GM12873 (cell line): ENCODE measurements around the gene ARHGAP10.

ENCODE experiments used
- CTCF ChIP-seq: IDR thresholded peaks from 2 replicates; pipeline ENCODE4 v1.5.1; 2012; ENCODE audit warnings: low read depth, mild to moderate bottlenecking, moderate library complexity, low read length, control low read depth; ENCODE audit not compliant: insufficient read depth; ENCODE audit errors: missing control alignments

ARHGAP10 gene

GRCh38 chr4:147723326-147723725 lies 8.6 kb upstream of the ARHGAP10 start:
- TF ChIP-seq CTCF, result no peak

- no peak for TF ChIP-seq CTCF
Observed at GRCh38 chr4:147724468-147725201, 7.3 kb upstream of the ARHGAP10 start.

- no peak for TF ChIP-seq CTCF
Observed at GRCh38 chr4:147725673-147726072, 6.2 kb upstream of the ARHGAP10 start.

- TF ChIP-seq CTCF, result no peak
Observed at GRCh38 chr4:147727476-147728028, 4.3 kb upstream of the ARHGAP10 start.

- no peak for TF ChIP-seq CTCF
Observed at GRCh38 chr4:147730333-147730732, 1.6 kb upstream of the ARHGAP10 start.

GRCh38 chr4:147732518-147733235 lies 789 bp downstream of the ARHGAP10 start:
- TF ChIP-seq CTCF, result no peak

- no peak for TF ChIP-seq CTCF
Observed at GRCh38 chr4:147733716-147734344, 1.9 kb downstream of the ARHGAP10 start.
